GM12878 (cell line): Measurements from ENCODE around the gene CYP46A1. TPM values are rescaled to one million over a fixed set of nuclear protein-coding genes. Genes with fewer than 3 reads are reported as not detected.

Experiments used
- ATAC-seq: fragments of 200-7000 bp; cut with Tn5 transposase; 3 replicates; pipeline ENCODE4 v1.9.1; 2020; ENCODE audit warnings: mild to moderate bottlenecking, moderate library complexity
- BruUV-seq: library from RNA; stranded (reverse); fragments of 400-500 nt; replicated peaks from 2 replicates; lab custom pipeline; 2021; lab: Mats Ljungman, UMichigan
- CTCF ChIA-PET: fragments of 300-600 bp; sonication (Branson Sonifier 250); formaldehyde crosslinking; extraction: SDS; loops from one replicate; lab custom pipeline; 2021; ENCODE audit warnings: inconsistent platforms; lab: Yijun Ruan, JAX
- POLR2A ChIA-PET: fragments of 350-600 bp; formaldehyde crosslinking; extraction: SDS; loops from one replicate; lab custom pipeline; 2021; ENCODE audit warnings: inconsistent platforms; lab: Charles Lee
- RAD21 ChIA-PET: fragments of 300-600 bp; sonication (Branson Sonifier 250); formaldehyde crosslinking; loops from one replicate; lab custom pipeline; 2023; ENCODE audit warnings: antibody characterized with exemption; ENCODE audit not compliant: unreplicated experiment; lab: Charles Lee
- SMC1A ChIA-PET: fragments of 300-600 bp; sonication (Branson Sonifier 250); formaldehyde crosslinking; loops from one replicate; lab custom pipeline; 2023; ENCODE audit not compliant: unreplicated experiment, uncharacterized antibody; lab: Charles Lee
- DNase-seq: peaks from one replicate; pipeline ENCODE4 v3.0.0-alpha.2; 2011; ENCODE audit warnings: low read depth, low spot score
- FAIRE-seq: peaks from 3 replicates; lab custom pipeline; 2011; peaks lifted over from hg19 to GRCh38; lab: Jason Lieb, UNC
- H2AFZ ChIP-seq: 2 replicates; pipeline ENCODE4 v1.6.0; 2011; ENCODE audit warnings: low read depth, low read length, control low read depth; ENCODE audit not compliant: control insufficient read depth
- H3K27ac ChIP-seq: 2 replicates; pipeline ENCODE4 v1.5.1; 2011; ENCODE audit warnings: control low read depth; ENCODE audit not compliant: control insufficient read depth, insufficient read depth
- H3K27me3 ChIP-seq, 2 experiments: replicated peaks in 1 of 2; 2 replicates each; pipeline versions ENCODE4 v1.6.0 to v1.6.1; 2011; ENCODE audit warnings: low read length in 1 of 2; ENCODE audit not compliant: control insufficient read depth in 2 of 2, insufficient read depth in 2 of 2
- H3K36me3 ChIP-seq, 2 experiments: 2 replicates each; pipeline ENCODE4 v1.5.1; 2011; ENCODE audit warnings: low read length in 1 of 2; ENCODE audit not compliant: control insufficient read depth in 2 of 2, insufficient read depth in 2 of 2
- H3K4me1 ChIP-seq: 2 replicates; pipeline ENCODE4 v1.6.1; 2011; ENCODE audit warnings: mild to moderate bottlenecking, low read length, moderate library complexity, mixed read lengths; ENCODE audit not compliant: control insufficient read depth, insufficient read depth
- H3K4me2 ChIP-seq: 2 replicates; pipeline ENCODE4 v1.6.0; 2011; ENCODE audit warnings: control low read depth; ENCODE audit not compliant: control insufficient read depth, insufficient read depth
- H3K4me3 ChIP-seq: fragments of 200-600 bp; sonication (generic); 2 replicates; pipeline ENCODE4 v1.5.1; 2016
- H3K79me2 ChIP-seq: 2 replicates; pipeline ENCODE4 v1.6.0; 2011; ENCODE audit warnings: low read length; ENCODE audit not compliant: control insufficient read depth, insufficient read depth
- H3K9ac ChIP-seq: 2 replicates; pipeline ENCODE4 v1.8.0; 2011; ENCODE audit warnings: low read length, control low read depth, mixed read lengths; ENCODE audit not compliant: control insufficient read depth, insufficient read depth
- H3K9me3 ChIP-seq: replicated peaks from 3 replicates; pipeline ENCODE4 v1.5.1; 2011; ENCODE audit warnings: mild to moderate bottlenecking, low read length; ENCODE audit not compliant: control insufficient read depth, insufficient read depth
- H4K20me1 ChIP-seq: 2 replicates; pipeline ENCODE4 v1.6.0; 2011; ENCODE audit not compliant: control insufficient read depth, insufficient read depth
- BHLHE40 ChIP-seq, 2 experiments: fragments of 450-650 bp in 1 of 2; IDR thresholded peaks; 2 replicates each; pipeline ENCODE4 v1.6.1; 2011 to 2017; ENCODE audit warnings: low read depth in 2 of 2, borderline replicate concordance in 1 of 2, improper control_type of control experiment in 1 of 2, low read length in 1 of 2, mild to moderate bottlenecking in 1 of 2
- BRCA1 ChIP-seq: IDR thresholded peaks from 2 replicates; pipeline ENCODE4 v1.6.1; 2011; ENCODE audit warnings: low read depth, low read length, improper control_type of control experiment
- JUNB ChIP-seq: IDR thresholded peaks from 2 replicates; pipeline ENCODE4 v1.6.1; 2016; ENCODE audit warnings: antibody characterized with exemption, mild to moderate bottlenecking
- MYC ChIP-seq: IDR thresholded peaks from 2 replicates; pipeline ENCODE4 v1.6.1; 2011; ENCODE audit warnings: mild to moderate bottlenecking, low read length, moderate library complexity, inconsistent platforms; ENCODE audit not compliant: insufficient read depth, insufficient replicate concordance, insufficient read length, severe bottlenecking
- NFIC ChIP-seq: IDR thresholded peaks from 2 replicates; pipeline ENCODE4 v1.6.1; 2012; ENCODE audit warnings: low read depth, mild to moderate bottlenecking, inconsistent platforms, low read length, moderate library complexity
- SPI1 ChIP-seq: IDR thresholded peaks from 2 replicates; pipeline ENCODE4 v1.6.1; 2011; ENCODE audit warnings: low read depth, mild to moderate bottlenecking, low read length, moderate library complexity, borderline replicate concordance; ENCODE audit not compliant: insufficient read depth
- SUZ12 ChIP-seq: fragments of 200-600 bp; sonication (generic); IDR thresholded peaks from one replicate; pipeline ENCODE4 v1.6.1; 2018; ENCODE audit warnings: antibody characterized with exemption, mild to moderate bottlenecking; ENCODE audit not compliant: unreplicated experiment
- TCF12 ChIP-seq: IDR thresholded peaks from 2 replicates; pipeline ENCODE4 v1.6.1; 2011; ENCODE audit warnings: low read depth, mild to moderate bottlenecking, low read length
- USF1 ChIP-seq: IDR thresholded peaks from 2 replicates; pipeline ENCODE4 v1.6.1; 2011; ENCODE audit warnings: borderline replicate concordance, low read depth, mild to moderate bottlenecking, moderate library complexity, mixed read lengths, low read length; ENCODE audit not compliant: insufficient read depth; ENCODE audit errors: extremely low read length
- WGBS: methylation state at CpG from one replicate; pipeline ENCODE4 v1.1.6; 2016; ENCODE audit warnings: low lambda C conversion rate; ENCODE audit not compliant: insufficient replicate concordance, insufficient coverage; ENCODE audit errors: missing lambda C conversion rate; 5-methylcytosine and 5-hydroxymethylcytosine counted together
- in situ Hi-C: fragments of 300-500 bp; cut with MboI; formaldehyde crosslinking; loops from 9 replicates; pipeline ENCODE4 v1.14.3; 2018; ENCODE audit warnings: mixed read lengths
- intact Hi-C: fragments of 100-400 bp; cut with micrococcal nuclease; formaldehyde crosslinking; loops from one replicate; pipeline ENCODE4 v1.14.2; 2022; ENCODE audit not compliant: unreplicated experiment
- polyA plus RNA-seq, 11 experiments: library from polyadenylated mRNA; depleted of rRNA in 4 of 11; unstranded in 6 of 11; stranded (reverse) in 5 of 11; fragments of >200 nt; fragmentation: Nextera tagmentation in 4 of 11; fragmentation: Illumina TruSeq in 1 of 11; extraction: Ambion mirVana in 4 of 11; extraction: Trizol in 1 of 11; gene quantifications; 1 replicate in 1 of 11; 2 replicates in 10 of 11; pipeline versions ENCODE4 v1.2.1 to v1.2.3, GENCODE V29; 2011 to 2016; ENCODE audit warnings: inconsistent platforms in 2 of 11, missing spikeins in 2 of 11, low read depth in 1 of 11
- total RNA-seq, 4 experiments: library from RNA; depleted of rRNA in 3 of 4; stranded (reverse); fragments of >200 nt in 3 of 4; fragmentation: Illumina TruSeq in 1 of 4; extraction: Trizol in 1 of 4; gene quantifications; 2 replicates each; pipeline versions ENCODE4 v1.2.1 to v1.2.3, GENCODE V29; 2013 to 2021

CYP46A1 gene
- total and polyA plus RNA-seq, 10 of the 15 experiments (the other 5 are each of a cell fraction or from before 2014, with no cell fraction given) = 0.04 to 0.11 TPM; not detected in 8

DNA sequence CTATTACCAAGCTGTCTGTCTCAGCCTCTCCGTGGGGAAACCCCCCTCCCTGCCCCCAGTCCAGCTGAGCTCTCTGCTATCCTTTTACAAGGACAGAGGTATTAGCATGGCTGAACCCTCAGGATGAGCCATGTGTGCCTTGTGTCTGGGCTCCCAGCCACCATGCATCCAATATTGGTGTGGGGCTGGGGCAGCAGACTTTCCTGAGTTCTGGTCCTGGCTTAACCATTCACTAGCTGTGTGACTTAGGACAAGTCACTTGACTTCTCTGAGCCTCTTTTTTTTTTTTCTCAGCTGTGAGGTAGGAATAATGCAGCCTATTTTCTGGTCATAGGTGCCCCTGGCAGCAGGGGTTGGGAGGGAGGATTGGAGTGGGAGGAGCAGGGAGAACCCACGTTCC is 17.1 kb upstream of the CYP46A1 start:
- no peak overlapping the region for H3K27ac ChIP-seq
- ChIA-PET POLR2A (no interaction called here), CTCF (interaction anchor here (0.8 to 1.9 kb wide), 2 partner anchors 21 to 218 kb away, joined by 3 to 7 read pairs; no protein-coding TSS in a partner anchor), RAD21 (no interaction called here), SMC1A (no interaction called here)
- ATAC-seq = no peak
- 0% methylated on average over 2 of the region's 2 CpGs for WGBS
- intact Hi-C loops (no loop called here), in situ Hi-C loops (no loop called here)
- no peak for TF ChIP-seq SUZ12
- TF ChIP-seq BRCA1 = no peak
- TF ChIP-seq NFIC = no peak
- TF ChIP-seq JUNB = no peak
- H3K4me2 ChIP-seq = no peak overlapping the region
- peaks cover 1 to 3% of the 10 kb centered on the region in 2 experiments; a peak in 2 of 4 replicates for H3K27me3 ChIP-seq
- H3K36me3 ChIP-seq = no peaks in the 10 kb centered on the region
- peaks cover 14% of the 10 kb centered on the region for H3K4me1 ChIP-seq
- H2AFZ ChIP-seq = no peak overlapping the region
- H4K20me1 ChIP-seq = no peaks in the 10 kb centered on the region
- no peak overlapping the region for H3K9ac ChIP-seq
- no peaks in the 10 kb centered on the region for H3K9me3 ChIP-seq
- no peaks in the 10 kb centered on the region for H3K79me2 ChIP-seq
- H3K4me3 ChIP-seq = no peak overlapping the region
- DNase-seq = no peak
- FAIRE-seq = no peak
- BruUV-seq = no TSS peak

DNA sequence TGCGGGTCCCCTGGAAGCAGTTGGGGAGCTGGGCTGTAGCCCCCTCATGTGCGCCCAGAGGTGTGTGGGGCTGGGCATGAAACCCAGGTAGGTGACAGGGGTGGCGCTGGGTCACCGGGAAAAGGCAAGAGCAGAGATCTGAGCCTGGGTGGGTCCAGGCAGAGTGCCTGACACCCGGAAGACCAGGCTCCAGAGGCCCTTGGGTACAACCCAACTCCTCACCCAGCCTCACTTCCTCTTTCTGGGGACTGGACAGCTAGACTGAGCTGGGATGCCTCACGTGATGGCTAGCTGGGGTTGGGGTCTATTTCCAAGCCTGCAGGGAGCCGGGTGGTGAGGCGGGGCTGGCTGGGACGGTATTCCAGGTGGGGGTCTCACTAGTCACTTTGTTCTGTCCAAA is 16.3 kb upstream of the CYP46A1 start:
- Histone ChIP-seq H3K4me1 (peaks cover 19% of the 10 kb centered on the region), H3K27ac (no peak overlapping the region), H2AFZ (no peak overlapping the region), H3K4me2 (no peak overlapping the region), H4K20me1 (no peaks in the 10 kb centered on the region), H3K79me2 (no peaks in the 10 kb centered on the region), H3K36me3 (no peaks in the 10 kb centered on the region), H3K9me3 (no peaks in the 10 kb centered on the region), H3K9ac (no peak overlapping the region), H3K27me3 (peaks cover 0 to 3% of the 10 kb centered on the region in 2 experiments; a peak in 2 of 4 replicates), H3K4me3 (no peak overlapping the region)
- no TSS peak for BruUV-seq
- RAD21 ChIA-PET = no interaction called here
- peak; percentile 68 for ATAC-seq
- FAIRE-seq = no peak
- whole genome bisulfite sequencing = 51% methylated on average over 8 of the region's 9 CpGs
- no peak for TF ChIP-seq MYC
- TF ChIP-seq BHLHE40 (IDR thresholded peaks at IDR 0.05; ENCODE audit: borderline replicate concordance in 1 of 2, low read depth in 2 of 2, low read length in 1 of 2) = peak in 1 of 2 experiments; percentile 50; a peak in 1 of 4 replicates
- peak; percentile 93 for TF ChIP-seq SPI1
- no peak for TF ChIP-seq TCF12
- peak; percentile 45 for TF ChIP-seq USF1
- in situ Hi-C loops = no loop called here
- intact Hi-C loops = no loop called here
- CTCF ChIA-PET = interaction anchor here (1.9 kb wide), 1 partner anchor 217 kb away, joined by 7 read pairs; no protein-coding TSS in a partner anchor
- no peak for DNase-seq
- POLR2A ChIA-PET = no interaction called here
- SMC1A ChIA-PET = no interaction called here
